MM.1S (cell line): ENCODE data around the gene XPC.

Experiments used
- EZH2 ChIP-seq: fragments of 300-600 bp; sonication (generic); optimal IDR thresholded peaks from 2 replicates; pipeline ENCODE3; 2017; ENCODE audit warnings: low read depth, mild to moderate bottlenecking, antibody characterized with exemption, low read length, mixed read lengths
- EZH2phosphoT487 ChIP-seq: fragments of 300-600 bp; sonication (generic); IDR thresholded peaks from 2 replicates; pipeline ENCODE4 v1.6.1; 2018; ENCODE audit warnings: antibody characterized with exemption, low read length
- TF ChIP-seq, protein P1 (sequence below): fragments of 300-600 bp; sonication (generic); IDR thresholded peaks from 2 replicates; pipeline ENCODE4 v1.5.1; 2016; ENCODE audit warnings: antibody characterized with exemption, low read length, mixed read lengths

DNA sequence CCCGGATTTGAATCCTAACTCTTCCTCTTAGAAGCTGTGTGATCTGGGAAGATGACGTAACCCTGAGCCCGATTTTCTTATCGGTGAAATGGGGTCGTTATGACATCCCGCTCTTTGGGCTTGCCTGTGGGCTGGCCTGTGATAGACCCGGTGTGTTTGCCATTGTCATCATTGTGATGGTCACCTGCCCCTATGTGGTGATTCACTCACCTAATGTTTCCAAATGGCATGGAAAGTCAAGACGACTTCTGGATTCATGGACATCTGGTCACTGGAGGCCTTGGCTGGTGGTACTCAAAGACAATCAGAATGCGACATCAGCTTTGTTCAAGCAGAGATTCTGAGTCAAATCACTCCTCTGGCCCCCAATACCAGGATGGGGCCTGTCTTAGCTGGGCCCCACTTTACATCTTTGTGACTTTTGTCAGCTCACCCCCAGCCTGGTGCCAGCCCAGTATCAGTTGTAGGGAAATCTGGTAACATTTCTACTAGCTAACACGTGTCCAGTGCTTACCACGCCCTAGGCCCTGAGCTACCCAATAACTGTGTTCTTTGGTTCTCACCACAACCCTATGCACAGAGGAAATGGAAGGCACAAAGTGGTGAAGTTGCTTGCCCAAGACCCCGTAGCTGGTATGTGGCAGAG lies 50.8 kb downstream of the XPC start:
- TF ChIP-seq, protein P1, sequence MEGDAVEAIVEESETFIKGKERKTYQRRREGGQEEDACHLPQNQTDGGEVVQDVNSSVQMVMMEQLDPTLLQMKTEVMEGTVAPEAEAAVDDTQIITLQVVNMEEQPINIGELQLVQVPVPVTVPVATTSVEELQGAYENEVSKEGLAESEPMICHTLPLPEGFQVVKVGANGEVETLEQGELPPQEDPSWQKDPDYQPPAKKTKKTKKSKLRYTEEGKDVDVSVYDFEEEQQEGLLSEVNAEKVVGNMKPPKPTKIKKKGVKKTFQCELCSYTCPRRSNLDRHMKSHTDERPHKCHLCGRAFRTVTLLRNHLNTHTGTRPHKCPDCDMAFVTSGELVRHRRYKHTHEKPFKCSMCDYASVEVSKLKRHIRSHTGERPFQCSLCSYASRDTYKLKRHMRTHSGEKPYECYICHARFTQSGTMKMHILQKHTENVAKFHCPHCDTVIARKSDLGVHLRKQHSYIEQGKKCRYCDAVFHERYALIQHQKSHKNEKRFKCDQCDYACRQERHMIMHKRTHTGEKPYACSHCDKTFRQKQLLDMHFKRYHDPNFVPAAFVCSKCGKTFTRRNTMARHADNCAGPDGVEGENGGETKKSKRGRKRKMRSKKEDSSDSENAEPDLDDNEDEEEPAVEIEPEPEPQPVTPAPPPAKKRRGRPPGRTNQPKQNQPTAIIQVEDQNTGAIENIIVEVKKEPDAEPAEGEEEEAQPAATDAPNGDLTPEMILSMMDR, result no peak
- TF ChIP-seq EZH2, result no peak
- TF ChIP-seq EZH2phosphoT487, result no peak
